Calu3 (cell line): ENCODE measurements around the gene IGSF8. TPM values are rescaled to one million over a fixed set of nuclear protein-coding genes. Genes with fewer than 3 reads are reported as not detected.

ENCODE experiments used
- BruUV-seq: library from RNA; stranded (reverse); fragments of 400-500 nt; replicated peaks from 2 replicates; lab custom pipeline; 2021; lab: Mats Ljungman, UMichigan
- CTCF ChIA-PET: fragments of 300-600 bp; sonication (Branson Sonifier 250); formaldehyde crosslinking; loops from one replicate; lab custom pipeline; 2022; ENCODE audit warnings: antibody characterized with exemption; lab: Charles Lee
- DNase-seq: peaks from one replicate; pipeline ENCODE4 v3.0.0; 2022
- H3K27ac Mint-ChIP-seq: one replicate; pipeline ENCODE4 v1.8.0; 2022; ENCODE audit warnings: mixed read lengths; ENCODE audit not compliant: unreplicated experiment
- H3K27me3 Mint-ChIP-seq: one replicate; pipeline ENCODE4 v1.8.0; 2022; ENCODE audit warnings: mixed read lengths; ENCODE audit not compliant: unreplicated experiment
- H3K36me3 Mint-ChIP-seq: one replicate; pipeline ENCODE4 v1.8.0; 2022; ENCODE audit warnings: mild to moderate bottlenecking, moderate library complexity, mixed read lengths; ENCODE audit not compliant: insufficient read depth, unreplicated experiment
- H3K4me1 Mint-ChIP-seq: one replicate; pipeline ENCODE4 v1.8.0; 2022; ENCODE audit warnings: mild to moderate bottlenecking, low read depth, mixed read lengths; ENCODE audit not compliant: unreplicated experiment
- H3K4me3 Mint-ChIP-seq: one replicate; pipeline ENCODE4 v1.8.0; 2022; ENCODE audit warnings: mild to moderate bottlenecking, low read depth, moderate library complexity, mixed read lengths; ENCODE audit not compliant: unreplicated experiment
- H3K9me3 Mint-ChIP-seq: one replicate; pipeline ENCODE4 v1.8.0; 2022; ENCODE audit warnings: low read depth, mixed read lengths; ENCODE audit not compliant: unreplicated experiment
- intact Hi-C: fragments of 100-400 bp; cut with micrococcal nuclease; formaldehyde crosslinking; loops from one replicate; pipeline ENCODE4 v1.10.0; 2022; ENCODE audit not compliant: unreplicated experiment
- total RNA-seq: library from RNA; stranded (reverse); gene quantifications from 2 replicates; pipeline ENCODE4 v1.2.3, GENCODE V29; 2022
- TF ChIP-seq, protein P1 (sequence below): fragments of 200-600 bp; IDR thresholded peaks from one replicate; pipeline ENCODE4 v1.8.0; 2022; ENCODE audit warnings: antibody characterized with exemption; ENCODE audit not compliant: unreplicated experiment

The IGSF8 gene
- total RNA-seq, 1 experiment from 2014 or later = 31.6 TPM

DNA sequence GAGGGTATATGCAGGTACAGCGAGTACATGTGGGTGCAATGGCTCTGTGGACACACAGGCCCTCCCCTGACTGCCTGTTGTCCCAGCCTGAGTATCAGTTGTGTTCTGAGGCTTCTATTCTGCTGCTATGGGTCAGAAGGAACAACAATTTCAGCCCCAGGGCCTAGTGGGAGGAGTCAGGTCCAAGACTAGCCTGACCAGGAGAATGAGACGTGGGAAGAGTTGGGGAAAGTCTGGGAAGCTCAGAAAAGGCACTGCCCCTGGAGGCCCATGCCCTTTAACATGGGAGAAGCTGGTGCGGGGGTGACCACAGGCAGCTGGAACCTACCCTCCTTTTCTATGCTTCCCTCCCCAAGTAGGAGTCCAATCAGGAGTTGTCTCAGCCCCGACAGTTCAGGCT is 7.7 kb downstream of the IGSF8 start:
- Mint-ChIP-seq H3K36me3 (no peaks in the 10 kb centered on the region), H3K27me3 (no peaks in the 10 kb centered on the region), H3K4me1 (no peaks in the 10 kb centered on the region), H3K27ac (no peak overlapping the region), H3K4me3 (no peak overlapping the region), H3K9me3 (no peaks in the 10 kb centered on the region)
- TF ChIP-seq, protein P1, sequence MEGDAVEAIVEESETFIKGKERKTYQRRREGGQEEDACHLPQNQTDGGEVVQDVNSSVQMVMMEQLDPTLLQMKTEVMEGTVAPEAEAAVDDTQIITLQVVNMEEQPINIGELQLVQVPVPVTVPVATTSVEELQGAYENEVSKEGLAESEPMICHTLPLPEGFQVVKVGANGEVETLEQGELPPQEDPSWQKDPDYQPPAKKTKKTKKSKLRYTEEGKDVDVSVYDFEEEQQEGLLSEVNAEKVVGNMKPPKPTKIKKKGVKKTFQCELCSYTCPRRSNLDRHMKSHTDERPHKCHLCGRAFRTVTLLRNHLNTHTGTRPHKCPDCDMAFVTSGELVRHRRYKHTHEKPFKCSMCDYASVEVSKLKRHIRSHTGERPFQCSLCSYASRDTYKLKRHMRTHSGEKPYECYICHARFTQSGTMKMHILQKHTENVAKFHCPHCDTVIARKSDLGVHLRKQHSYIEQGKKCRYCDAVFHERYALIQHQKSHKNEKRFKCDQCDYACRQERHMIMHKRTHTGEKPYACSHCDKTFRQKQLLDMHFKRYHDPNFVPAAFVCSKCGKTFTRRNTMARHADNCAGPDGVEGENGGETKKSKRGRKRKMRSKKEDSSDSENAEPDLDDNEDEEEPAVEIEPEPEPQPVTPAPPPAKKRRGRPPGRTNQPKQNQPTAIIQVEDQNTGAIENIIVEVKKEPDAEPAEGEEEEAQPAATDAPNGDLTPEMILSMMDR = no peak
- intact Hi-C loops = no loop called here
- no peak for DNase-seq
- CTCF ChIA-PET = no interaction called here
- no TSS peak for BruUV-seq

DNA sequence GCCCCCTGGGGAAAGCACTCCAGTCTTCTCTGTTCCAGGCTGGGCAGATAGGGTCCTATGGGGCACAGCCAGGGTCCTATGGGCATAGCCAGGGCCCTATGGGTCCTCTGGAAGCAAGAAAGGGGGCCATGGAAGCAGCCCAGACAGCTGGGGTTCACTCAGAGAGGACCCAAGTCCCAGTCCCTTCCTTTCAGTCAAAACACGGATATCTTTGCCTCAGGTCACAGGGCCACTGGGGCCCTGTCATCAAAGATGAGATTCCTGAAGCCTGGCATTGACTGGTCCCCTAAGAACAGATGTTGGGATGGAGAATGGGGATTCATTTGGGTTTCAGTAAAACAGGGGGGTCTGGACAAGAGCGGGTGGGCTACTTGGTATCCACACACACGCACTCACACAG is 8.5 kb downstream of the IGSF8 start:
- Mint-ChIP-seq H3K27ac (no peak overlapping the region), H3K9me3 (no peaks in the 10 kb centered on the region), H3K36me3 (no peaks in the 10 kb centered on the region), H3K27me3 (no peaks in the 10 kb centered on the region), H3K4me3 (no peak overlapping the region), H3K4me1 (no peaks in the 10 kb centered on the region)
- CTCF ChIA-PET = no interaction called here
- no TSS peak for BruUV-seq
- TF ChIP-seq, protein P1 = no peak
- DNase-seq = no peak
- intact Hi-C loops = loop anchor here (10.0 kb wide), 1 partner anchor 155 kb away; no protein-coding TSS in a partner anchor

DNA sequence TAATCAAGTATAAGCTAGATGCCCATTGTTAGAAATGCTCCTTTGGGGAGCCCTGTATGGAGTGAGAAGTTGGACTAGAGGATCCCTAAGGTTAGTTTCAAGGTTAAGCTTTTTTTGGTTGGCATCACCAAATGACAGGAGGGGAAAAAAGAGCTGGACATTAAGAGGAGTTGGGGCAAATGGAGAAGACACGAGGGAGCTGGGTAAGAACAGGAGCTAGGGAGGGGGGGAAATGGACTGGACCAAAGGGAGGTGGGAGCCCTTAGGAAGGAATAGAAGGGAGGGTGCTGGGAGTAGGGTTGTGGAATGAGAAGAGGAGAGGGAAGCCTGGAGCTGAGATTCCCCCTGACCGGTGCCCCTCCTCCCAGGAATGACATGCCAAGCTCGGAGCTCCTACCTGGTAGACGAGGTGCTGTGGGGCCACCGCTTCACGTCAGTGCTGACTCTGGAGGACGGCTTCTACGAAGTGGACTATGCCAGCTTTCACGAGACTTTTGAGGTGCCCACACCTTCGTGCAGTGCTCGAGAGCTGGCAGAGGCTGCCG is 11.2 kb downstream of the IGSF8 start:
- Mint-ChIP-seq H3K4me1 (no peaks in the 10 kb centered on the region), H3K27me3 (peaks cover 12% of the 10 kb centered on the region), H3K27ac (no peak overlapping the region), H3K9me3 (no peaks in the 10 kb centered on the region), H3K36me3 (no peaks in the 10 kb centered on the region), H3K4me3 (no peak overlapping the region)
- no peak for DNase-seq
- TF ChIP-seq, protein P1 = no peak
- CTCF ChIA-PET = interaction anchor here (1.0 to 1.6 kb wide), 3 partner anchors 9 to 165 kb away, joined by 3 to 11 read pairs (median 4); no protein-coding TSS in a partner anchor
- BruUV-seq = no TSS peak
- intact Hi-C loops = loop anchor here (10.0 kb wide), 1 partner anchor 152 kb away; no protein-coding TSS in a partner anchor

DNA sequence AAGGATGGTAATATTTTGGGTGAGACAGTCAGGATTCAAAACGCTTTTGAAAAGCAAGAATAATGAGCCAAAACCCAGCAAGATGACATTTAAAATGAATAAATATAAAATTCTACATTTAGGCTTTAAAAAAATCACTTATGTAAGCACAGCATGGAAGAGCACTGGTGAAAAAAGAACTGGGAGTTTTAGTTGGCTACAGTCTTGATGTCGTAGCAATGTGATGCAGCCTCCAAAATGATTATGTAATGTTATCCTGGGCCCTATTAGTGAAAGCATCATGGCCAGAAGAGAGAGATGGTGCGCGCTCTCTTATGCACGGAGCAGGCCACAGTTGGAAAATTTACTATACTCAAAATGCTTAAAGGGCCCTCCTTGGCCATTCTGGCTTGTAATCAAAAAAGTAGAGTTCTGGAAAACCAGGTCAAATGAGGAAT is 11.9 kb downstream of the IGSF8 start:
- H3K27me3 Mint-ChIP-seq = peaks cover 19% of the 10 kb centered on the region
- intact Hi-C loops = loop anchor here (10.0 kb wide), 1 partner anchor 152 kb away; no protein-coding TSS in a partner anchor
- DNase-seq = no peak
- no peaks in the 10 kb centered on the region for H3K36me3 Mint-ChIP-seq
- CTCF ChIA-PET = interaction anchor here (1.0 to 1.6 kb wide), 5 partner anchors 8 to 165 kb away, joined by 3 to 11 read pairs (median 4); no protein-coding TSS in a partner anchor
- BruUV-seq = no TSS peak
- no peaks in the 10 kb centered on the region for H3K9me3 Mint-ChIP-seq
- no peak overlapping the region for H3K27ac Mint-ChIP-seq
- H3K4me1 Mint-ChIP-seq = no peaks in the 10 kb centered on the region
- H3K4me3 Mint-ChIP-seq = no peak overlapping the region
- TF ChIP-seq, protein P1 = no peak
